ENCODE data around the gene ROBO1.

The ROBO1 gene

DNA sequence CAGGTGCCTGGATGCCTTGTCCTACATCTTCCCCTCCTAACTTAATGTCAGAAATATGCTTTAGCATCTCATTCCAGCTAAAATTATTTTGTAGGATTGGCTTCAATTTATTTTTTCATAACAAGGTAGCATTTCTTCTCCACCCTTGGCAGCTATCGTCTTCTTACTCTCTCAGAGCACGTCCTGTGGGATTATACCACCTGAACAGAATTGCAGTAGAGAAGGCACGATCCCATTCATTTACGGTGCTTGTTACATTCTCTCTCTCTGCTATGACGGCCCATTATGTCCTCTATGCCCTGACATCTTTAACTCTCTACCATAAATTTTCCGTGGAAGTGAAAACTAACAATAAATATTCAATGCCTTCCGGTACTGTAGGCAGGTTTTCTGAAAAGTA is 103.3 kb downstream of the ROBO1 start:
- no peak for DNase-seq

DNA sequence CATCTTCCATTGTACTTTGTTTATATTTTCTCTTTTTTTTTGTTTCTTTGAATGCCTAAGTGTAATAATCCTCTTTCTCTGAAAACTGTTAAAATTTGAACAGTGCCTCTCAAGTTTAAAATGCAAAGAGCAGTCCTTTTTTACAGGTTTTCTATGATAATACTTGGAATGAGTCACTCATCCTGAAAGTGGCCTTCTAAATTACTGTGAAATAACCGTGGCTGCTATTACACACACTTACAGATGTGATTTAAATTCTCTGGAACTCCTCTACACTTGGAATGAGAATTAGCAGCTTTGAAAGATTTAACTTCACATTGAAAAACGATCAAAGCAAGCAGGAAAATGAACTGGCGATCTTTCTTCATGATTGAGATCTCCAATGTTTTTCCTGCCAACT is 105.9 kb downstream of the ROBO1 start:
- no peak for DNase-seq

DNA sequence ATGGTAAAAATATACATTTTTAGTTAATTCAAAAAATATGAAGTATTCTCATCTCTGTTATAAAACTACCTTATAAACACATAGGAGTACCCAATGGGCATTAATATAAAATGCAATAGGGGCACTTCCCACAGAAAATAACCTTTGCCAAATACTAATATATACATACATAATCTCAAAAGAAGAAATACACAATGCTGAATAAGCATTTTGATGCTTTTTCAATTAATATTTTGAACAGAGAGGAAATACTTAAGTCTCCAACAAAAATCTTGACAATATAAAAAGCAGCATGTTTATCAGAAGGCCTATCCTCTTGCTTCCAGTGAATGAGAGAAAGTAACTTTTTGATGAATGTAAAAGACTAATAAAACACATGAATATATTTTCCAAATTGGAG is 110.7 kb downstream of the ROBO1 start:
- no peak for DNase-seq

DNA sequence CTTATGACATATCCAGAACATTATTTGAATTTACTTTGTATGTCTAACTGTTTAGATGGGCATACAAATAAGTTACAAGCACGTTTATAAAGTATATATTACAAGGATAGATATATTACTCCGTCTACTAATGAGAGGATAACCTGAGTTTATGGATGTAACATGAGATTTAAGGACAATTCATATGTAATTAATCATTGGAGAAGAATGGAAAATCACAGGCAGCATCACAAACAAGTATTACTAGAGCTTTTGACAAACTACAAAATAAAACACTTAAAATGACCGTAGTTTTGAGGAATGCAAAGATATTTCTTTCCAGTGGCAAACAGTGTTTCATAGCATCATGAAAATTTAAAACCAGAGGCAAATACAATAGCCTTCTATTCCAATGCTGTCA is 113.8 kb downstream of the ROBO1 start:
- no peak for DNase-seq

- DNase-seq = no peak
Measured at GRCh38 chr3:79653266-79653830, 114.5 kb downstream of the ROBO1 start.

DNA sequence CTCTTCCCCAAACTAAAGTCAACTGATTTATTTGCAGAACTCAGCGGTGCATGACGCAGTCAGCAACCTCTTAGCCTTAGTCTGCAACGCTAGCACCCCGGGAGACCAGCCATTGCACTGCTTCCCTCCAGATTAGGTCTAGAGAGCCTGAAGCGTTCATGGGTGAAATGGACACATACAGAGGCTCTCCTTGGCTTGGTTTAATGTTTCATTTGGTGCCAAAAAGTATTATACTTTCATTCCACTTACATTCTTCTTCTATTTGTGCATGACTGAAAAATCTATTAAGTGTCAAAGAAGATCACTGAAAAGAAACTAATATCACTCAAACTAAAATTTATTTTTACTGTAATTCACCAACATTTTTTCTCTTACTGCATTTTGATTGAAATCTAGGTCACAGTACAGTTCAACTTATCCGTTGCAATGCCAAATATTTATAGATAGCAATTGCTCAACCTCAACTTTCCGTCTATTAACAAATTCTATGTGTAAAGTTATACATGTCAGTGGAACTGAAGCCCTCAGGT is 116.2 kb downstream of the ROBO1 start:
- DNase-seq = no peak

DNA sequence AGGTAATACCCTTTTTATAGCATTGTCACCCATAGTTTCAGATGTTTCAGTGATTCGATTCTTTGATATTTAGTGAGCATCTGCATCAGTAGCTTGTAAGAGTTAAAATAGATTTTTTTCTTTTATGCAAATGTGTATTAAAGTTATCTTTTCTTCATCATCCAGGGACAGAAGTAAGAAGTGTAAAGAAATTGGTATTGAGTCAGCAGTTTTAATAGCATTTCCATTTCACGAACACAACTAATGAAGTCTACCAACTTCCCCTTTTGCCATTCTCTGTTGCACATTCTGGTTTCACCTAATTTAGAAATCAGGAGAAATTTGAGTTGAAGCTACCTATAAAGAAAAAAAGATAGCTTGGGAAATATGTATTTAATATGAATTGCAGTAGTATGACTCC is 127.9 kb downstream of the ROBO1 start:
- DNase-seq = no peak

DNA sequence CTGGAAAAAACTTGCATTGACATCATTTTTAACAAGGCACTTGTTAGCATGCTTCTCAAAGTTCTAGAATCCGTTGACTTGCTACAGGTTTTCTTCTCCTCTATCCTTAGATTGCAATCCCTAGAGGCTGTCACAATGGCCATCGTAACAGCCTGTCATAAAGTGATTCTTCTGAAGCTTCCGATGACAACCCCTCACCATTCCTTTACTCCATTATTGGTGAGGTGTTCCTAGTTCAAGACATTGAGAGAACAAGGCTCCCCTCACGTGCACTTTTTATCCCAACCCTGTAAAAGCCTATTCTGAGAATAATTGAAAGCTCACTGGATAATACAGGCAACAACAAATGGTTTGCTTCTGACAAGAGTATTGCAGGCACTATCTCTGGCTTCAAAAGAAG is 131.4 kb downstream of the ROBO1 start:
- DNase-seq = no peak

- no peak for DNase-seq
Measured at GRCh38 chr3:79632842-79633241, 135.0 kb downstream of the ROBO1 start.

DNA sequence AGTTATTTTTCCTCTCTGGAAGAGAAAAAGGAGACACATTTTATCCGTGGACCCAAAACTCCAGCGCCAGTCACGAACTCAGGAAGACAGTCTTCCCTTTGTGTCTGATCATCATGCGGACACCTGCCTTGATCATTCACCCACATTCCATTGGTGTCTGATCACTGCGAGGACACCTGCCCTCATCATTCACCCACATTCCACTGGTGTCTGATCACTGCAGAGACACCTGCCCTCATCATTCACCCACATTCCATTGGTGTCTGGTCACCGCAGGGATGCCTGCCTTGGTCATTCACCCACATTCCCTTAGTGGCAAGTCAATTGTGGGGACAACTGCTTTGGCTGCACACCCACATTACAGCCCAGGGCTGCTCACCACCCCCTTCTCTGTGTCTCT is 148.9 kb downstream of the ROBO1 start:
- no peak for DNase-seq

- no peak for DNase-seq
Measured at GRCh38 chr3:79606414-79606813, 161.4 kb downstream of the ROBO1 start.

DNA sequence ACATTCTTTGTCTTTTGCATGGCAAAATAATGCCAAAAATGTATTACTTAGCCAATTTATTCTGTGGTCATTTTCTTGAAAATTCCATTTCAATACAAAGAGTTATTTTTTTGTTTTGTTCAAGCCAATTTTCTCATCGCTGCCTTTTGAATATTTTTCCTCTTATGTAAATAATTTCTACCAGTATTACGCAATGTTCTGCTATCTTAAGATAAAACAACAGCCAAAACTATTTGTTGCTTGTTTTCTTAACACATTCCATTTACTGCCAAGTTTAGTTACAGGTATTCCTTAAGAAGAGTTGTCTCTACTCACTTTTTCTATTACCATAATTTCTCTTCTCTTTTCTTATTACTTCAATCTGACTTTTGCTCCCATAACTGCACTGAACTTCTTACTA is 163.1 kb downstream of the ROBO1 start:
- no peak for DNase-seq

- no peak for DNase-seq
Measured at GRCh38 chr3:79602385-79602784, 165.4 kb downstream of the ROBO1 start.

DNA sequence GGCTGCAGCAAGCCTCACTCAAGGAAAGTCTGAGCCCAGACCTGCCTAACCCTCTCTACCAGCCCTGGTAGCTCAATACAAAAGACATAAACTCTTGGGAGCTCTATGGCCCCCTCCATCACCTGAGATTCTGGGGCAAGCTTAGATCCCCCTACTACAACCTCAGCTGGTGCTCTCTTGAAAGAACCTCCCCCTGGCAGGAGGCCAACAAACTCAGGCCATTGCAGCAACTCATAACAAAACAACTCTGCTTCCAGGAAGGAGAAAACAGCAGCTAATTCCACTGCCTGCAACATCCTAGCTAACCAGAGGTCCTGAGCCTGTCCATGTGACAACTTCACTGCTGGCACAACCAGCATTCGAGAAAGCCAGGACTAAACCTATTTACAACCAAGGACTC is 169.2 kb downstream of the ROBO1 start:
- DNase-seq = no peak

DNA sequence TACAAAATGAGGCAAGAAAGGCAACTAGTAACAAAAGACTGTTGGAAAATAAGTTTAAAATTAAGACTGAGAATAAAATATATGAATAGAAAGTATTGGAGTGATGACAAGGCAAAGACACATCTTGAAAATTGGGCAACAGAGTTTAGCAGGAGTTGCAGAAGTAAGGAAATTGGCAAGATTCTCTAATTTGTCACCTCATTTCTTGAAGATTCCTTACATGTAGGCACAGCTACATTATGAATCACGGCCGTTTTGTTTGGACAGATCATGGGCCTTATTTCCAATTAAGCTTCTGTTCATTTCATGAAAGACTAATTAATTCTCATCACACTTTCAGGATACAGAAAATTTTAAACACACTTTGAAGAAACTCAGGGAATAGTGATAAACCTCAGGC is 170.1 kb downstream of the ROBO1 start:
- DNase-seq = no peak

GRCh38 chr3:79587150-79587549 is 180.6 kb downstream of the ROBO1 start:
- no peak for DNase-seq

GRCh38 chr3:79586232-79586631 is 181.6 kb downstream of the ROBO1 start:
- DNase-seq = no peak

GRCh38 chr3:79572930-79573329 is 194.9 kb downstream of the ROBO1 start:
- no peak for DNase-seq

- no peak for DNase-seq
Measured at GRCh38 chr3:79568938-79569337, 198.9 kb downstream of the ROBO1 start.

DNA sequence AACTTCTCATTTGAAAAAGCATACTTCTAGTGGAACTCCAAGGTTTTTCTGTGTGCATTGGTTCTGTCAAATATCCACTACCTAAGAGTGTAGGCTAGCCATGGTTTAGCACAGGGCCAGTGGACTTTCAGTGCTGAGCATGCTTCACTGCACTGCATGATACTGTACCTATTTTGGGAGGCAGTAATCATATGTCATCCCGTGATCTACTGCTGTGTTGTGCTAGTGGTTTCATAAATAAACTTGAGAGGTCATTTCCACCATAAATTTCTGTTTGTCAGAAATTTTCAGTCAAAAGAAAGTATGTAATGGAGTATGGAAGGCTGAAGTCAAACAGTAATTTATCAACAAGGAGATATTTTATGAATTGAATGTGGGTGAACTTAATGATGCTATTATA is 203.6 kb downstream of the ROBO1 start:
- no peak for DNase-seq

DNA sequence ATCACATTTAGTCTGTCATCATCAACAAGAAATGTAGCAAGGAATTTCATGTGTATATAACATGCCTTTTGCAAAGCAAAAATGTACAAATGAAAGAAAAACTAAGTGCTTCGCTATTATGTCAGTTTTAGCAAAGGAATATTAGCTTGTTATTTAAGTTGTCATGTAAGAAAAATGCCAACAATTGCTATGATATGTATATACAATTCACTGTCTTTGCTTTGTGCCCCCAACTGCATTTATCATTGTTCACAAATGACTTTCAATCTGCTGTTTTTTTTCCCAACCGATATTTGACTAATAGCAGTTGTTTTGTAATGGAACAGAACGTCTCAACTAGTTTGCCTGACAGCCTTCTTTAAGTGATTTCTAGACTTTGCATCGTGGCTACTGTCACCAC is 207.1 kb downstream of the ROBO1 start:
- DNase-seq = no peak

DNA sequence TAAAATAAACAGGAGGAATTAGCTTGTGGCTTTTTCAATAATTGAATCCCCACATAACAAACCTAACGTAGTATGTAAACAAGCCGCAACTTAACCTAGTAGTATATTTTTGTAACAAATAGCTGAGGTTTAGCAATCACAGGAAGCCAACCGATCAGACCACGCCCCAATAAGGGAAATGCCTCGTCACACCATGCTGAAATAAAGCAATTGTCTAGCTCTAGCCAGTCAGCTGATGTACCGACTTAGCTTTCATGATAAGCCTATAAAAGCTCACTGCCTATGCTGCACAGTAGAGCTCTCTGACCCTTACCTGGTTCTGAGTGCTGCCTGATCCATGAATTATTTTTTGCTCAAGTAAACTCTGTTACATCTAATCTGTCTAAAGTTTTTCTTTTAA is 208.9 kb downstream of the ROBO1 start:
- no peak for DNase-seq

DNA sequence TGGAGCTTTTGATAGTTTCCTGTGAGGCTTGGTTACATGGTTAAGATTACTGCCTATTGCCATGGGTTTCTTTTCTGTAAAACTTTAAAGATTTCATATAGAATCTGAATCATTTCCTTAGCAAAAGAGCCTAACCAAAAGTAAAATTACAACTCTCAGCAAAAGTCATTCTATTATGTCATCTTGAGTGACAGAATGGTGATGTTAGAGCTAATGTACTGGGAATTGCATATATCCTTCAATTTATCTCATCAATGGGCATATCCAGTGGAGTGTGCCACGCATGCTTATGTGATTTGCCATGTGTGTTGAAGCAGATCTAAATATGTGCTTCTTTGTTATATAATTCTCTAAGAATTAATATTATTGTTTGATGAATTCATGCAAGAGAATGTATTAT is 212.1 kb downstream of the ROBO1 start:
- no peak for DNase-seq

DNA sequence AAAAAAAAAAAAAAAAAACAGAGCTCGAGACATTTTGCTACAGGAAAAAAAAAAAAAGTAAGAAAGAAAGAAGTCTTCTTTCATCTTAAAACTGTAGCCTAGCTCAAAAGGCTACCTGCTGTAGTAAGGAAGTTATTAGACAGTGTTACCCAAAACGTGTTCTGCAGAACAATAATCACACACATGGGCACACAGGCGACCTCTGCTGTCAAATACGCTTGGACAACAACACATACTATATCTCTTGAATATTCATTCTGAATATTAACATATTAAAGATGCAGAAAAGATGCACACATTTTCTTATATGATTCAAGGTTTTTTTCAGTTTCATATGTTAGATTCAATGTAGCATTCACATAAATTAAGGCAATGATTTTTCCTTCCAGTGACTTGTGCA is 215.8 kb downstream of the ROBO1 start:
- no peak for DNase-seq

DNA sequence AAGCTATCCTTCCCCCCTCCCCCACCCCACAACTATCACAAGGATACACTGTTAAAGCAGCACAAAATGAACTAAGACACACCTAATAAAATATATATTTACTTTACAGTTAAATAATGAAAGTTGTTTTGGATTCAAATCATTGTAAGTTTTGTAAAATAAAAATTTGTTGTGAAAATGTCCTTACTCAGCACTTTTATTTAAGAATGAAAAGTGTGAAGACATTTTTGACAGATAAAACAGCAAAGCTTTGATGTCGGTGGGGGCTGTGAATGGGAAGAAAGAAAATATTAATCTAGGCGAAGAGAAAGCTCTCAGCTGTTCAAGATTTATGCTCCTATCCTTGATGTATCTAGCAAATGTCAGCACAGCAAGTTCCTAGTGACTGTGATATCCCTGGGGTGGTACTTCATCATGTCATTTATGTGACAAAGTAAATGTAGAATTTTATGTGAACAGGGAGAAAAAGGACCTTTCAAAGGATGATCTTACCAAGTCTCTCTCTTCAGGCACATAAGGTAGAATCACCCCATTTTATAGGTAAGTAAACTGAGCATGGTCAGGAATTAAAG is 216.4 kb downstream of the ROBO1 start:
- DNase-seq = no peak
